Measurements from ENCODE around the gene MAP3K7CL.

GRCh38 chr21:29102791-29103257 is 27.6 kb upstream of the MAP3K7CL start:
- TF ChIP-seq CTCF (IDR thresholded peaks at IDR 0.05) (no peak), POLR2A (IDR thresholded peaks at IDR 0.05) (no peak)
